Naive thymus-derived CD4-positive, alpha-beta T cell (primary cell): ENCODE measurements around the gene SLC12A8. TPM values are rescaled to one million over a fixed set of nuclear protein-coding genes. Genes with fewer than 3 reads are reported as not detected.

ENCODE experiments used
- ATAC-seq: fragments of 150-1000 bp; cut with Tn5 transposase; 2 replicates; pipeline ENCODE4 v1.10.0; 2021; ENCODE audit warnings: mild to moderate bottlenecking, moderate library complexity
- CTCF ChIA-PET: fragments of 350-600 bp; sonication (Branson Sonifier 250); formaldehyde crosslinking; loops from one replicate; lab custom pipeline; 2021; ENCODE audit warnings: antibody characterized with exemption; lab: Charles Lee
- POLR2A ChIA-PET: fragments of 350-600 bp; sonication (Branson Sonifier 250); formaldehyde crosslinking; loops from one replicate; lab custom pipeline; 2021; ENCODE audit warnings: antibody characterized with exemption, inconsistent platforms; lab: Charles Lee
- DNase-seq, 9 donors: peaks; one replicate each; pipeline versions ENCODE4 v3.0.0 to v3.0.0-alpha.2; 2020 to 2022; ENCODE audit warnings: mixed read lengths in 1 of 9
- H3K27ac ChIP-seq: one replicate; pipeline ENCODE4 v1.7.0; 2013; ENCODE audit warnings: mild to moderate bottlenecking, low read depth, low read length, moderate library complexity
- H3K27me3 ChIP-seq, 2 donors: one replicate each; pipeline ENCODE4 v1.7.0; 2013; ENCODE audit warnings: low read length in 2 of 2, mild to moderate bottlenecking in 2 of 2, moderate library complexity in 2 of 2; ENCODE audit not compliant: control insufficient read depth in 2 of 2, insufficient read depth in 2 of 2
- H3K36me3 ChIP-seq, 3 experiments: 1 replicate in 2 of 3; 2 replicates in 1 of 3; pipeline ENCODE4 v1.7.0; 2013; ENCODE audit warnings: low read length in 3 of 3, mild to moderate bottlenecking in 3 of 3, moderate library complexity in 1 of 3; ENCODE audit not compliant: insufficient read depth in 3 of 3, control insufficient read depth in 2 of 3
- H3K4me1 ChIP-seq, 2 donors: one replicate each; pipeline ENCODE4 v1.7.0; 2013; ENCODE audit warnings: low read length in 2 of 2, mild to moderate bottlenecking in 2 of 2, moderate library complexity in 1 of 2; ENCODE audit not compliant: control insufficient read depth in 2 of 2, insufficient read depth in 2 of 2
- H3K4me3 ChIP-seq: 2 replicates; pipeline ENCODE4 v1.7.0; 2013; ENCODE audit warnings: mild to moderate bottlenecking, low read length
- H3K9me3 ChIP-seq, 3 experiments: 1 replicate in 2 of 3; 2 replicates in 1 of 3; pipeline ENCODE4 v1.7.0; 2013; ENCODE audit warnings: low read length in 3 of 3; ENCODE audit not compliant: control insufficient read depth in 2 of 3
- H3K27ac Mint-ChIP-seq, 9 donors: one replicate each; pipeline ENCODE4 v1.8.0; 2020 to 2022; ENCODE audit warnings: mixed read lengths in 9 of 9, mild to moderate bottlenecking in 8 of 9, moderate library complexity in 5 of 9, inconsistent platforms in 2 of 9
- H3K27me3 Mint-ChIP-seq, 5 donors: one replicate each; pipeline ENCODE4 v1.8.0; 2021 to 2022; ENCODE audit warnings: mixed read lengths in 5 of 5, mild to moderate bottlenecking in 1 of 5
- H3K36me3 Mint-ChIP-seq, 5 donors: one replicate each; pipeline ENCODE4 v1.8.0; 2020 to 2022; ENCODE audit warnings: mixed read lengths in 5 of 5, mild to moderate bottlenecking in 3 of 5, inconsistent platforms in 1 of 5
- H3K4me1 Mint-ChIP-seq, 7 donors: one replicate each; pipeline ENCODE4 v1.8.0; 2020 to 2022; ENCODE audit warnings: mixed read lengths in 7 of 7, mild to moderate bottlenecking in 3 of 7, inconsistent platforms in 1 of 7
- H3K4me3 Mint-ChIP-seq, 10 donors: one replicate each; pipeline ENCODE4 v1.8.0; 2020 to 2022; ENCODE audit warnings: mild to moderate bottlenecking in 10 of 10, mixed read lengths in 10 of 10, moderate library complexity in 6 of 10, inconsistent platforms in 2 of 10
- H3K9me3 Mint-ChIP-seq, 11 donors: one replicate each; pipeline ENCODE4 v1.8.0; 2020 to 2022; ENCODE audit warnings: mixed read lengths in 11 of 11, mild to moderate bottlenecking in 4 of 11, inconsistent platforms in 1 of 11, moderate library complexity in 1 of 11
- intact Hi-C, 2 donors: fragments of 100-400 bp; cut with micrococcal nuclease; formaldehyde crosslinking; loops; one replicate each; pipeline ENCODE4 v1.15.1; 2023
- polyA plus RNA-seq, 2 donors: library from polyadenylated mRNA; unstranded; fragments of 300-500 nt; fragmentation: Illumina TruSeq; gene quantifications; one replicate each; pipeline ENCODE4 v1.2.3, GENCODE V29; 2021
- total RNA-seq, 6 experiments: library from RNA in 5 of 6; stranded (reverse) in 5 of 6; gene quantifications; 1 replicate in 5 of 6; 2 replicates in 1 of 6; pipeline ENCODE4 v1.2.3 and lab custom pipeline; 2021 to 2026

SLC12A8 gene
- total and polyA plus RNA-seq, 7 experiments from 2014 or later: 0.12 to 1.1 (median 0.66) TPM; not detected in 1

DNA sequence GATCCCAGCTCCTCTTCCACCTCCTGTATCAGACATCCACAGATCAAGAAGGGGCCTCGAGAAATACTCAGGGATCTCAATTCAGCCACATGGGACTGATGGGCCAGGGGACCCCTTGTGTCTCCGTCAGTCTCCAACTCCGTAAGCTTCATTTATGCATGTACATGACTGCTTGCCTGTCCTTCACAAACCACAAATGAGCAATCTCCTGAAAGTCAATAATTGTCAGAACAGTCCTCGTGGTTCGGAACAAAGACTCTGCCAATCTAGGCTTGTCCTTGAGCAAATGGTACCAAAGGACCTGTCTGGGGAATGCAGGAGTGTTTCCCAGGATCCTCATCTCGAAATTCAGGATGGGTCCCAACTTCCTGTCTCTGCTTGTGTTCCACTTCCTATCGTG lies 20.8 kb downstream of the SLC12A8 start:
- DNase-seq (no peak), ATAC-seq (no peak)
- intact Hi-C loops: no loop called here
- Histone ChIP-seq H3K27me3 (no peaks in the 10 kb centered on the region), H3K36me3 (no peaks in the 10 kb centered on the region), H3K9me3 (no peaks in the 10 kb centered on the region), H3K4me3 (no peak overlapping the region), H3K27ac (no peak overlapping the region), H3K4me1 (no peaks in the 10 kb centered on the region)
- no peak overlapping the region for H3K4me3 Mint-ChIP-seq
- ChIA-PET POLR2A (no interaction called here), CTCF (no interaction called here)
- no peak overlapping the region for H3K27ac Mint-ChIP-seq
- H3K36me3 Mint-ChIP-seq: no peaks in the 10 kb centered on the region
- peaks cover 0 to 12% (median 0%) of the 10 kb centered on the region in 7 donors for H3K4me1 Mint-ChIP-seq
- H3K9me3 Mint-ChIP-seq: no peaks in the 10 kb centered on the region
- peaks cover 0 to 39% (median 0%) of the 10 kb centered on the region in 5 donors for H3K27me3 Mint-ChIP-seq

DNA sequence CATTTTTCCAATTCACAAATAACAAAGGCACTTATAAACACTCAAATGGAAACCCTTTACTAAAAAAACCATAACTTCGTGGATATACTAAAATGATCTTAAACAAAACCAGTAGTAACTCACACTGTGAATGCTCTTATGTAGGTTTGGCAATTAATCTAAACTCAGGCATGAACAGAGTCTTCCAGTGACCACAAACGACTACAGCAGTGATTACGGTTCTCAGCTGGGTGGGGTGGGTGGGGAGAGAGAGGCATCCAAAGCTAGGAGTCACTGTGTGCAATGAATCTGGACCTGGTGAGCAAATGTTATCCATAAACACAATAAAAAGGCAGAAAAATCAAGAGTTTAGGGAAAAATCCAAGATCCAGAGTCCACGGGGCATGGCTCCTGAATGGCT lies 21.3 kb downstream of the SLC12A8 start:
- no peaks in the 10 kb centered on the region for H3K9me3 Mint-ChIP-seq
- H3K36me3 Mint-ChIP-seq: no peaks in the 10 kb centered on the region
- ATAC-seq (no peak), DNase-seq (no peak)
- peaks cover 0 to 34% (median 0%) of the 10 kb centered on the region in 5 donors for H3K27me3 Mint-ChIP-seq
- Histone ChIP-seq H3K27me3 (no peaks in the 10 kb centered on the region), H3K36me3 (no peaks in the 10 kb centered on the region), H3K4me3 (no peak overlapping the region), H3K27ac (no peak overlapping the region), H3K9me3 (no peaks in the 10 kb centered on the region), H3K4me1 (no peaks in the 10 kb centered on the region)
- H3K27ac Mint-ChIP-seq: peak overlapping the region in 1 of 9 donors; percentile 62
- intact Hi-C loops: no loop called here
- ChIA-PET POLR2A (no interaction called here), CTCF (no interaction called here)
- no peak overlapping the region for H3K4me3 Mint-ChIP-seq
- peaks cover 1 to 12% (median 3%) of the 10 kb centered on the region in 7 donors for H3K4me1 Mint-ChIP-seq

- intact Hi-C loops: no loop called here
- DNase-seq: no peak
- CTCF ChIA-PET: no interaction called here
- Mint-ChIP-seq H3K4me3 (no peak overlapping the region), H3K27ac (peak overlapping the region in 1 of 9 donors; percentile 62), H3K4me1 (peaks cover 4 to 12% (median 6%) of the 10 kb centered on the region in 7 donors), H3K27me3 (peaks cover 0 to 33% (median 0%) of the 10 kb centered on the region in 5 donors), H3K36me3 (no peaks in the 10 kb centered on the region), H3K9me3 (no peaks in the 10 kb centered on the region)
- Histone ChIP-seq H3K9me3 (no peaks in the 10 kb centered on the region), H3K4me1 (no peaks in the 10 kb centered on the region), H3K36me3 (no peaks in the 10 kb centered on the region), H3K4me3 (no peak overlapping the region), H3K27me3 (no peaks in the 10 kb centered on the region), H3K27ac (no peak overlapping the region)
- POLR2A ChIA-PET: no interaction called here
- no peak for ATAC-seq
These were observed 21.8 kb downstream of the SLC12A8 start for GRCh38 chr3:125190786-125191185.

DNA sequence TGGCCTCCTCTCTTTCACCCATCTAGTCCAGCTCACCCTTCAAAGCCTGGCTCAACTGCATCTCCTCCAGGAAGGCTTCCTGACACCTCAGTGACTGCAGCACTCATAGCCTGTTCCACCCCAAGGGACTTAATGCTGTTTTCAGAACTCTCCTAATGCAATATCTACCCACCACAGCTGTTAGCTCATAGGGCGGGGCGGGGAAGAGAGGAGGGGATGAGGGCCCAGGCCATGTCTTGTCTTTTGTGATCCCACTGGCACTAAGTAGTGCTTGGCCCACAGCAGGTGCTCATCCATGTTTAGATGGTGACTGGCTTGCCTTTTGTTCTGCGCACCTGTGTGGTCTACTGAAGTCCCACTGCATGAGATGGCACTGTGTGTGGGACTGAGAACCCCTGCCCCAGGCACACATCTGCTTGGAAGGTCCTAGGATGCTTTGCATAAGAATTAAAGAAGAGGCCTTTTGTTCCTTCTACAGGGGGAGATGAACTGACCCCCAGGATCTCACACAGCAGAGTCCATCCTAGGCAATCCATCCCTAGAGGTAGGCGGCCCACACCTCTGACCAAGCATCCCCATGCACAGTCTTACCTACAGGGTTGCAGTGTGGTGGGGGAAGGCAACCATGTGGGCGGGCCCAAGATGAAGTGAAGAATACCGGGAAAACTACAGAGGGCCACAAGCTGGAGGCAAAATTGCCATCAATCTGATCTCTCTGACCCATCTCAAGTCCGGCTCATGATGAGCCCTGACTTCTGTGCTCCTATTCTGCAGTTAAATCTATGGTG lies 23.0 kb downstream of the SLC12A8 start:
- Mint-ChIP-seq H3K27ac (no peak overlapping the region), H3K36me3 (no peaks in the 10 kb centered on the region), H3K27me3 (peaks cover 0 to 30% (median 0%) of the 10 kb centered on the region in 5 donors), H3K9me3 (no peaks in the 10 kb centered on the region), H3K4me3 (no peak overlapping the region), H3K4me1 (peaks cover 4 to 9% (median 6%) of the 10 kb centered on the region in 7 donors)
- Histone ChIP-seq H3K9me3 (no peaks in the 10 kb centered on the region), H3K4me3 (no peak overlapping the region), H3K27me3 (no peaks in the 10 kb centered on the region), H3K36me3 (no peaks in the 10 kb centered on the region), H3K27ac (no peak overlapping the region), H3K4me1 (no peaks in the 10 kb centered on the region)
- ATAC-seq (no peak), DNase-seq (no peak)
- intact Hi-C loops: no loop called here
- ChIA-PET CTCF (no interaction called here), POLR2A (no interaction called here)

DNA sequence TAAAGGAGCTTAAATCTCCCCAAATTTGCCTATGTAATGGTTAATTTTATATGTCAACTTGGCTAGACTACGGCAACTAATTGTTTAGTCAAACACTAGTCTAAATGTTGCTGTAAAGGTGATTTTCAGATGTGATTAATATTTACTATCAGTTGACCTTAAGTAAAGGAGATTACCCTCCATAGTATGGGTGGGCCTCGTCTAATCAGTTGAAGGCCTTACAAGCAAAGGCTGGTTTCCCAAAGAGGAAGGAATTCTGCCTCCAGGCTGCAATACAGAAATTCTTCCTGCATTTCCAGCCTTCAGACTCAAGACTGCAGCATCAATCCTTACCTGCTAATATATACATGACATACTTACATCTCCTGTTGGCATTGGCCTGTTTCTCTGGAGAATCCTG lies 23.6 kb downstream of the SLC12A8 start:
- POLR2A ChIA-PET: no interaction called here
- CTCF ChIA-PET: no interaction called here
- ATAC-seq (no peak), DNase-seq (no peak)
- H3K36me3 ChIP-seq: no peaks in the 10 kb centered on the region
- no peak overlapping the region for H3K27ac Mint-ChIP-seq
- H3K9me3 ChIP-seq: no peaks in the 10 kb centered on the region
- H3K27me3 Mint-ChIP-seq: peaks cover 0 to 27% (median 0%) of the 10 kb centered on the region in 5 donors
- peaks cover 0 to 1% (median 0%) of the 10 kb centered on the region in 5 donors for H3K36me3 Mint-ChIP-seq
- H3K27ac ChIP-seq: no peak overlapping the region
- H3K4me1 Mint-ChIP-seq: peaks cover 4 to 9% (median 6%) of the 10 kb centered on the region in 7 donors
- no peaks in the 10 kb centered on the region for H3K4me1 ChIP-seq
- no peak overlapping the region for H3K4me3 ChIP-seq
- no peaks in the 10 kb centered on the region for H3K9me3 Mint-ChIP-seq
- intact Hi-C loops: no loop called here
- H3K27me3 ChIP-seq: no peaks in the 10 kb centered on the region
- H3K4me3 Mint-ChIP-seq: no peak overlapping the region

- Mint-ChIP-seq H3K4me1 (peaks cover 4 to 9% (median 6%) of the 10 kb centered on the region in 7 donors), H3K27ac (no peak overlapping the region), H3K9me3 (no peaks in the 10 kb centered on the region), H3K27me3 (peaks cover 0 to 16% (median 0%) of the 10 kb centered on the region in 5 donors), H3K4me3 (no peak overlapping the region), H3K36me3 (peaks cover 0 to 1% (median 0%) of the 10 kb centered on the region in 5 donors)
- DNase-seq: no peak
- ATAC-seq: no peak
- Histone ChIP-seq H3K4me3 (no peak overlapping the region), H3K36me3 (no peaks in the 10 kb centered on the region), H3K27ac (no peak overlapping the region), H3K4me1 (no peaks in the 10 kb centered on the region), H3K27me3 (no peaks in the 10 kb centered on the region), H3K9me3 (no peaks in the 10 kb centered on the region)
- ChIA-PET CTCF (no interaction called here), POLR2A (no interaction called here)
- intact Hi-C loops: no loop called here
These were observed 25.0 kb downstream of the SLC12A8 start for GRCh38 chr3:125187599-125187910.
